HepG2 (cell line): ENCODE measurements around the gene FBXO33. TPM values are rescaled to one million over a fixed set of nuclear protein-coding genes. Genes with fewer than 3 reads are reported as not detected.

Experiments
- AGO1 ChIP-seq: fragments of 200-400 bp; formaldehyde crosslinking; IDR thresholded peaks from 2 replicates; pipeline ENCODE4 v1.6.1; 2017; ENCODE audit warnings: mild to moderate bottlenecking, low read depth, low read length, moderate library complexity; ENCODE audit not compliant: poor library complexity, severe bottlenecking
- AHR ChIP-seq: IDR thresholded peaks from 2 replicates; pipeline ENCODE4 v1.6.1; 2018; ENCODE audit warnings: missing genetic modification reagents, missing compliant biosample characterization
- ARNT ChIP-seq: fragments of 450-650 bp; IDR thresholded peaks from 2 replicates; pipeline ENCODE4 v1.6.1; 2017
- ATF6 ChIP-seq: sonication (generic); formaldehyde crosslinking; conservative IDR thresholded peaks from 2 replicates; pipeline ENCODE4 v1.4.0; 2020; ENCODE audit warnings: missing genetic modification reagents
- CBX2 ChIP-seq, 2 experiments: fragments of 200-600 bp in 1 of 2; sonication (generic); formaldehyde crosslinking in 1 of 2; IDR thresholded peaks; 2 replicates each; pipeline versions ENCODE4 v1.7.0 to v1.8.1; 2018 to 2022; ENCODE audit warnings: low read depth in 2 of 2, low read length in 1 of 2, mild to moderate bottlenecking in 1 of 2, missing genetic modification reagents in 1 of 2
- FLYWCH1 ChIP-seq: sonication (generic); formaldehyde crosslinking; IDR thresholded peaks from 2 replicates; pipeline ENCODE4 v1.8.1; 2023; ENCODE audit warnings: mild to moderate bottlenecking, missing genetic modification reagents
- HINFP ChIP-seq: sonication (generic); formaldehyde crosslinking; IDR thresholded peaks from 2 replicates; pipeline ENCODE4 v1.4.0; 2020; ENCODE audit warnings: low read depth, mild to moderate bottlenecking, missing genetic modification reagents
- HOXD1 ChIP-seq: sonication (generic); formaldehyde crosslinking; IDR thresholded peaks from 2 replicates; pipeline ENCODE4 v1.5.0; 2020; ENCODE audit warnings: missing genetic modification reagents
- KDM1A ChIP-seq: IDR thresholded peaks from 2 replicates; pipeline ENCODE4 v1.6.1; 2016; ENCODE audit warnings: missing compliant biosample characterization
- KLF16 ChIP-seq, 2 experiments: sonication (generic) in 1 of 2; formaldehyde crosslinking in 1 of 2; IDR thresholded peaks; 2 replicates each; pipeline versions ENCODE4 v1.6.1 to v1.8.0; 2016 to 2023; ENCODE audit warnings: missing genetic modification reagents in 2 of 2, missing compliant biosample characterization in 1 of 2
- MEIS2 ChIP-seq: sonication (generic); formaldehyde crosslinking; IDR thresholded peaks from 2 replicates; pipeline ENCODE4 v1.9.0; 2021; ENCODE audit warnings: mild to moderate bottlenecking, missing genetic modification reagents
- NR2F6 ChIP-seq, 2 experiments: IDR thresholded peaks; 2 replicates each; pipeline ENCODE4 v1.6.1; 2016; ENCODE audit warnings: antibody characterized with exemption in 1 of 2, mild to moderate bottlenecking in 1 of 2
- ONECUT2 ChIP-seq: sonication (generic); formaldehyde crosslinking; IDR thresholded peaks from 2 replicates; pipeline ENCODE4 v1.4.0; 2020; ENCODE audit warnings: missing genetic modification reagents
- SSRP1 ChIP-seq: IDR thresholded peaks from 2 replicates; pipeline ENCODE4 v1.6.1; 2016; ENCODE audit warnings: control low read depth
- ZEB1 ChIP-seq: IDR thresholded peaks from 2 replicates; pipeline ENCODE4 v1.6.1; 2012; ENCODE audit warnings: mild to moderate bottlenecking, low read depth, inconsistent platforms; ENCODE audit not compliant: insufficient replicate concordance
- ZNF160 ChIP-seq: sonication (generic); formaldehyde crosslinking; IDR thresholded peaks from 2 replicates; pipeline ENCODE4 v1.8.0; 2022; ENCODE audit warnings: mild to moderate bottlenecking, inconsistent platforms, missing genetic modification reagents
- ZNF30 ChIP-seq: sonication (generic); formaldehyde crosslinking; IDR thresholded peaks from 2 replicates; pipeline ENCODE4 v1.5.0; 2020; ENCODE audit warnings: mild to moderate bottlenecking, missing genetic modification reagents
- ZNF333 ChIP-seq: sonication (generic); formaldehyde crosslinking; IDR thresholded peaks from 2 replicates; pipeline ENCODE4 v1.4.0; 2020; ENCODE audit warnings: mild to moderate bottlenecking, missing genetic modification reagents, borderline replicate concordance
- ZNF350 ChIP-seq: sonication (generic); formaldehyde crosslinking; IDR thresholded peaks from 2 replicates; pipeline ENCODE4 v1.4.0; 2020; ENCODE audit warnings: mild to moderate bottlenecking, low read depth, missing genetic modification reagents, borderline replicate concordance
- ZNF629 ChIP-seq: sonication (generic); formaldehyde crosslinking; conservative IDR thresholded peaks from 2 replicates; pipeline ENCODE4 v1.5.0; 2020; ENCODE audit warnings: missing genetic modification reagents
- polyA plus RNA-seq, 8 experiments: library from polyadenylated mRNA; depleted of rRNA in 3 of 8; stranded (reverse) in 7 of 8; unstranded in 1 of 8; fragments of >200 nt; fragmentation: Illumina TruSeq in 4 of 8; extraction: Trizol in 4 of 8; gene quantifications; 2 replicates each; pipeline versions ENCODE4 v1.2.1 to v1.2.3, GENCODE V29; 2011 to 2016; ENCODE audit warnings: low read depth in 4 of 8, missing spikeins in 1 of 8, mixed read lengths in 1 of 8; ENCODE audit not compliant: insufficient read depth in 1 of 8
- total RNA-seq, 5 experiments: library from RNA; depleted of rRNA; stranded (reverse); fragments of >200 nt; fragmentation: Illumina TruSeq; extraction: Trizol; gene quantifications; 2 replicates each; pipeline ENCODE4 v1.2.3, GENCODE V29; 2016; ENCODE audit warnings: low read depth in 1 of 5
- TF ChIP-seq, protein P1 (sequence below): sonication (generic); formaldehyde crosslinking; IDR thresholded peaks from 2 replicates; pipeline ENCODE4 v1.8.1; 2023; ENCODE audit warnings: mild to moderate bottlenecking, missing genetic modification reagents
- TF ChIP-seq, protein P2 (sequence below): sonication (generic); formaldehyde crosslinking; IDR thresholded peaks from 2 replicates; pipeline ENCODE4 v1.5.0; 2020; ENCODE audit warnings: missing genetic modification reagents, mild to moderate bottlenecking, borderline replicate concordance

FBXO33 gene
- total and polyA plus RNA-seq, 2 of the 13 experiments (the other 11 are each of a cell fraction or from before 2014, with no cell fraction given): 15.5 to 16.9 TPM

DNA sequence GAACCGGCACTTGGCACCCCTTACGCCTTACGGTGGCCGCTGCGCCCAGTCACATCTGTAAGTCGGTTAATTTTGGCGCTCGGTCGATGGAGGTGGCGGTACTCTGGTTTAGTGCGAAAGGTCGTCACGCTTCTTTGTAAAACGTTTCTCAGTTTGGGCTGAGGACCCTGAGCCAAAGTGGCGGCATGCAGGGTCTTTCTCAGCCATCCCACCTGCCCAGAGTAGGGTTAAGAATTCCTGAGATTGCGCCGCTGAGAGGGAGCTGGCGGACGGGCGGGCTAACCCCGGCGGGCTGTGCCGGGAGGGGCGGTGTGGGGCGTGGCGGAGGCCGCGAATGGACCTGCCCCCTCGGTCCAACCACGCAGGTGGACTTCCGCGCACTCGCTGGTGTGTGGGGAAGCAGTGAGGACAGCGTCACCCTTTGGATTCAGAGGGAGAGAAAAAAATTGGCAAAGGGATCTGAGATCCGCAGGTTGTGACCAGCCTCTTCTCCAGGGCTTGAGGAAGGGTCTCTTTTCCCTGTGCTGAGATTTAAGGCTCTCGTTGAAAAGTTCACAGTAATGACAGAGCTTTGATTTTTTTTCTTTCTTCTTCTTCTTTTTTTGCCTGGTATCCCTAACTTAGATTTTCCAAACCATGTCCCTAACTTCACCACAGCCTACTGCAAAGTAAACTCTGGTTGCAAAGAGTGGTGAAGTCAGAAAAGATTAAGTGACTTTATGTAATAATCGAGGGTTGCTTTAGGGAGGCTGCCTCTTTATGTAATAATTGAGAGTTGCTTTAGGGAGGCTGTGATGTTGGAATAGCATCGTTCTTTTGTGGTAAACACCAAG lies 602 bp upstream of the FBXO33 start (continued):
- TF ChIP-seq ONECUT2 (CRISPR knock-in tag) (peak; percentile 81), MEIS2 (CRISPR knock-in tag) (peak; percentile 97), CBX2 (IDR thresholded peaks at IDR 0.05; ENCODE audit: low read depth, low read length) (no peak), CBX2 (CRISPR knock-in tag; IDR thresholded peaks at IDR 0.05; ENCODE audit: low read depth) (peak; percentile 78), FLYWCH1 (CRISPR knock-in tag) (0 out of 2 replicates have a peak, but pooled peaks have one; percentile 35), ZNF160 (CRISPR knock-in tag) (peak; percentile 98), ZNF629 (CRISPR knock-in tag) (peak; percentile 56), ZNF350 (CRISPR knock-in tag) (peak; percentile 91), SSRP1 (CRISPR knock-in tag) (no peak; the same call in none of the 2 replicates), HINFP (CRISPR knock-in tag) (peak; percentile 64; the same call in 1 of the 2 replicates), KLF16 (CRISPR knock-in tag; IDR thresholded peaks at IDR 0.05) (peak; percentile 62 to 90; a peak in 3 of 4 replicates), ZEB1 (no peak), AHR (CRISPR knock-in tag) (peak; percentile 87; the same call in 1 of the 2 replicates), ZNF30 (CRISPR knock-in tag) (no peak; the same call in 1 of the 2 replicates), AGO1 (no peak), ZNF333 (CRISPR knock-in tag) (peak; percentile 73; the same call in 1 of the 2 replicates), KDM1A (CRISPR knock-in tag) (peak; percentile 49; the same call in 1 of the 2 replicates), NR2F6 (IDR thresholded peaks at IDR 0.05) (no peak), NR2F6 (CRISPR knock-in tag; IDR thresholded peaks at IDR 0.05) (peak; percentile 81), ATF6 (CRISPR knock-in tag) (peak; percentile 64; the same call in 1 of the 2 replicates), HOXD1 (peak; percentile 97), ARNT (no peak)
- TF ChIP-seq, protein P1, sequence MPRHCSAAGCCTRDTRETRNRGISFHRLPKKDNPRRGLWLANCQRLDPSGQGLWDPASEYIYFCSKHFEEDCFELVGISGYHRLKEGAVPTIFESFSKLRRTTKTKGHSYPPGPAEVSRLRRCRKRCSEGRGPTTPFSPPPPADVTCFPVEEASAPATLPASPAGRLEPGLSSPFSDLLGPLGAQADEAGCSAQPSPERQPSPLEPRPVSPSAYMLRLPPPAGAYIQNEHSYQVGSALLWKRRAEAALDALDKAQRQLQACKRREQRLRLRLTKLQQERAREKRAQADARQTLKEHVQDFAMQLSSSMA (CRISPR knock-in tag): peak; percentile 69; the same call in 1 of the 2 replicates
- TF ChIP-seq, protein P2, sequence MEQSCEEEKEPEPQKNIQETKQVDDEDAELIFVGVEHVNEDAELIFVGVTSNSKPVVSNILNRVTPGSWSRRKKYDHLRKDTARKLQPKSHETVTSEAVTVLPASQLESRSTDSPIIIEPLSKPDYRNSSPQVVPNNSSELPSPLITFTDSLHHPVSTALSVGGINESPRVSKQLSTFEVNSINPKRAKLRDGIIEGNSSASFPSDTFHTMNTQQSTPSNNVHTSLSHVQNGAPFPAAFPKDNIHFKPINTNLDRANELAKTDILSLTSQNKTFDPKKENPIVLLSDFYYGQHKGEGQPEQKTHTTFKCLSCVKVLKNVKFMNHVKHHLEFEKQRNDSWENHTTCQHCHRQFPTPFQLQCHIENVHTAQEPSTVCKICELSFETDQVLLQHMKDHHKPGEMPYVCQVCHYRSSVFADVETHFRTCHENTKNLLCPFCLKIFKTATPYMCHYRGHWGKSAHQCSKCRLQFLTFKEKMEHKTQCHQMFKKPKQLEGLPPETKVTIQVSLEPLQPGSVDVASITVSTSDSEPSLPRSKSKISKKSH: peak; percentile 96
